Neutrophil (primary cell): ENCODE measurements around the gene UBE2G2.

Experiments used
- H3K27ac ChIP-seq: fragments of 200-600 bp; sonication (generic); 2 replicates; pipeline ENCODE4 v1.5.1; 2016; ENCODE audit warnings: mild to moderate bottlenecking, moderate library complexity
- H3K27me3 ChIP-seq: fragments of 200-600 bp; sonication (generic); 2 replicates; pipeline ENCODE4 v1.6.0; 2016; ENCODE audit warnings: mild to moderate bottlenecking
- H3K36me3 ChIP-seq: fragments of 200-600 bp; sonication (generic); 2 replicates; pipeline ENCODE4 v1.5.1; 2017
- H3K4me1 ChIP-seq, 2 experiments: fragments of 200-600 bp in 1 of 2; sonication (generic) in 1 of 2; 1 replicate in 1 of 2; 2 replicates in 1 of 2; pipeline versions ENCODE4 v1.5.1 to v1.6.1; 2013 to 2016; ENCODE audit warnings: low read depth in 1 of 2, low read length in 1 of 2, mild to moderate bottlenecking in 1 of 2, moderate library complexity in 1 of 2; ENCODE audit not compliant: control insufficient read depth in 1 of 2, insufficient read depth in 1 of 2
- H3K4me3 ChIP-seq, 2 experiments: fragments of 200-600 bp in 1 of 2; sonication (generic) in 1 of 2; 1 replicate in 1 of 2; 2 replicates in 1 of 2; pipeline ENCODE4 v1.5.1; 2013 to 2016; ENCODE audit warnings: low read depth in 1 of 2, low read length in 1 of 2, mild to moderate bottlenecking in 1 of 2, moderate library complexity in 1 of 2
- H3K9me3 ChIP-seq: fragments of 200-600 bp; sonication (generic); 2 replicates; pipeline ENCODE4 v1.5.1; 2016
- CTCF ChIP-seq: fragments of 200-600 bp; sonication (generic); IDR thresholded peaks from 2 replicates; pipeline ENCODE4 v1.5.1; 2016; ENCODE audit warnings: antibody characterized with exemption

The UBE2G2 gene

GRCh38 chr21:44742418-44743153 is 59.0 kb downstream of the UBE2G2 start:
- no peak for TF ChIP-seq CTCF
- H3K27ac ChIP-seq = no peak overlapping the region
- peaks cover 20% of the 10 kb centered on the region for H3K27me3 ChIP-seq
- no peaks in the 10 kb centered on the region for H3K36me3 ChIP-seq
- no peaks in the 10 kb centered on the region for H3K9me3 ChIP-seq
- no peak overlapping the region for H3K4me3 ChIP-seq
- no peaks in the 10 kb centered on the region for H3K4me1 ChIP-seq

DNA sequence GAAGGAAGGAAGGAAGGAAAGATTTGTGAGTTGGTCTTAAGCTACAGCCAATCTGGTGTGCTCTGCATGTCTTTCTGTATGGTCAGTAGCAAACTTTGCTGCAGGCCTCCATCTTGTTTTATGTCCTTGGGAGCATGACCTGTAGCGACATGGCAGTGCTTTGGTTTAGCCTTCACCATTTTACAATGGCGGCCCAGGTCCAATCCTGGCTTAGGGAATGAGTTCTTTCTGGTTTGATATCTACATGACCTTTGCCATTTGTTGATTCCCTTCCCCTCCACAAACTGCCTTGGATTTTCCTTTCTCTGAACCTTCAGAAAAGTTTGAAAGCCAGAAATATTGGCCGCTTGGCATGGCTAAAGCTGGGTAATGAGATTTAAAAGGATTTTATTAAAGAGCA is 59.7 kb downstream of the UBE2G2 start:
- Histone ChIP-seq H3K9me3 (no peaks in the 10 kb centered on the region), H3K4me1 (no peaks in the 10 kb centered on the region), H3K4me3 (no peak overlapping the region), H3K27ac (no peak overlapping the region), H3K36me3 (no peaks in the 10 kb centered on the region), H3K27me3 (peaks cover 15% of the 10 kb centered on the region)
- TF ChIP-seq CTCF = no peak

GRCh38 chr21:44740742-44741141 is 60.9 kb downstream of the UBE2G2 start:
- Histone ChIP-seq H3K36me3 (no peaks in the 10 kb centered on the region), H3K27ac (no peak overlapping the region), H3K4me3 (no peak overlapping the region), H3K27me3 (peaks cover 15% of the 10 kb centered on the region), H3K9me3 (no peaks in the 10 kb centered on the region), H3K4me1 (no peaks in the 10 kb centered on the region)
- TF ChIP-seq CTCF = no peak

DNA sequence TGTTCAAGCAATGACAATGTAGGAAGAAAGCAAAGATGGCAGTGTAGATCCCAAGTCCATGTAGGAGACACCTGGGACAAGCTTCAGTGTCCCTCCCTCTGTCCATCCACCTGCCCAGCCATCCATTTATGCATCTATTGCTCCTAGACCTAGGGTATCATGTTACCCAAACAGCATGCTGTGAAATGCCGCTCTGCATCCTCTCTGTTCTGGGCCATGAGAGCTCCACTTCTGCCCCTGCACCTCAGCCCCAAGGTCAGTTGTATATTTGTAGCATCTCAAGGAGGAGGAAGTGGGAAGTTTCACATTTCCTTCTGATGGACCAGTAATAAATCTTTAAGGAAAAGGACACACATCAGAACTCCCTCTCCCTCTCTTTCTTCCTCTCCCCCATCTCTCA is 62.3 kb downstream of the UBE2G2 start:
- Histone ChIP-seq H3K9me3 (no peaks in the 10 kb centered on the region), H3K36me3 (no peaks in the 10 kb centered on the region), H3K27me3 (peaks cover 8% of the 10 kb centered on the region), H3K27ac (no peak overlapping the region), H3K4me3 (no peak overlapping the region), H3K4me1 (no peaks in the 10 kb centered on the region)
- TF ChIP-seq CTCF = no peak

GRCh38 chr21:44738621-44739020 is 63.0 kb downstream of the UBE2G2 start:
- Histone ChIP-seq H3K4me3 (no peak overlapping the region), H3K4me1 (no peaks in the 10 kb centered on the region), H3K36me3 (no peaks in the 10 kb centered on the region), H3K9me3 (no peaks in the 10 kb centered on the region), H3K27ac (no peak overlapping the region), H3K27me3 (peaks cover under 1% of the 10 kb centered on the region)
- no peak for TF ChIP-seq CTCF
